NCI-H1105 (cell line): ENCODE data around the gene TAS2R43.
A peak's percentile ranks its signal among the peaks of the same experiment; 100 is the strongest.
"Not testable (repeated sequence)": the region's sequence is repeated elsewhere in the genome, so short reads cannot be mapped to it uniquely, and the experiment has no call there.

Experiments used
- DNase-seq: peaks from one replicate; lab custom pipeline; 2025; lab: John Stamatoyannopoulos, UW

The TAS2R43 gene

DNA sequence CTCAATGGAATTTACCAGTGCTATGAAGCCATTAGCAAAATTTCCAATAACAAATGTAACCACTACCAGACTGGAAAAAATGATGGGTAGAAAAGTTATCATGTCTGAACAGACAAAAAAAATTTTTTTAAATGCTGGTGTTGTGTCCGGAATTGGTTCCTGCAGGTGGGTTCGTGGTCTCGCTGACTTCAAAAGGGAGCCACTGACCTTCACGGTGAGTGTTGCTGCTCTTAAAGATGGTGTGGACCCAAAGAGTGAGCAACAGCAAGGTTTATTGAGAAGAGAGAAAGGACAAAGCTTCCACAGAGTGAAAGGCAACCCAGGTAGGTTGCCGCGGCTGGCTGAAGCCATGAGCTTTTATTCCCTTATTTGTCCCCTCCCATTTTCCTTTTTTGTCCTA lies at the start of gene TAS2R43:
Gene TAS2R43 (minus strand): TSS at position 186 of the 400 bp plus-strand sequence. CDS start 84 bp downstream, at position 102.
- no peak for DNase-seq

DNA sequence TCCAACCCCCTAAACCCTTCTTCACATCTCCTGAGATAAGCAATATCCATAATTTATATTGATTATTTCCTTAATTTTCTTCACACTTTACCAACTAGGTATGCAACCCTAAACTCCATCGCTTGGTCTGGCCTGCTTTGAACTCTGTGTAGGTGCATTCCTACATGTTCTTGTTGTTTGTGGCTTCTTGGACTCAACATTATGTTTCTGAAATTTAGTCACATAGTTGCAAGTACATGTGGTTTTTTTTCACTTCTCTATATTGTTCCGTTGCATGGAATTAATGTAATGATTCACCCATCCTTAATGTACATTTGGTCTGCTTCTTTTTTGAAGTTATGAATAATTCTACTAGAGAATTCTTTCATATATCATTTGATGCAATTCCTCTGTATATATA lies 44.0 kb upstream of the TAS2R43 start:
- DNase-seq, result no peak

- DNase-seq, result no peak
These were observed 42.2 kb upstream of the TAS2R43 start, which contains the start of gene TAS2R30 for GRCh38 chr12:11134305-11134704. Gene TAS2R30, minus strand, starts transcription at chr12:11134644. Its CDS starts 400 bp downstream, at chr12:11134244.

DNA sequence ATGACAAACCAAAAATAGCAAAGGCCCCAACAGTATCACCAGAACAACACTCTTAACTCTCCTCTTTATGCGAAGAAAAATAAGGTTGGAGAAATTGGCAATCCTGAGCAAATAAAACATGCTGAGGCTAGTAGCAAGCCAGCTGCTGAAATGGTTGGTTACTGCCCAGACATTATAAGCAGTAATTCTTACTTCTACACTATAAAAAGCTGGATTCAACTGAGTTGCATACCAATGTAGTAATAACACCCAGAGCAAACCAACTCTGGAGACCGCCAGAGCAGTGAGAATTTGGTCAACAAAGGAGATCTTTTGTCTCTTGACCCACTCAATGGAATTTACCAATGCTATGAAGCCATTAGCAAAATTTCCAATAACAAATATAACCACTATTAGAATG lies 41.7 kb upstream of the TAS2R43 start:
- no peak for DNase-seq

DNA sequence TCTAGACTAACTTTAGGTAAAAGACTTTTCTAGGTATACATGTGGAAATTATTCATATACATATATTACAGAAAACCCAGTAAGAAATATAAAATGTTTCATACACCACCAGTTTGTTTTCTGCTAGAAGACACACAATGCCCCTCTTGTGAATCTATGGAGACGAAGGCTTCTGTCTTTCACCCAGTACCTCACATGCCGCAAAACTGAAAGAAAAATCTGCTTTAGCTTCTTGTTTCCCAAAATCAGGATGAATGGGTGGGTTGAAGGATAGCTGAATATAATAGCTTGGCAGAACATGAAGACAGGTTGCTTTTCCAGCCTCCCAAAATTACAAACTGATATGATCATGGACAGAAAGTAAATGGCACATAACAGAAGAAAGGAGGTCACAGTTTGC lies 41.0 kb upstream of the TAS2R43 start:
- DNase-seq, result no peak

- no peak for DNase-seq
These were observed 38.9 kb upstream of the TAS2R43 start for GRCh38 chr12:11130999-11131398.

DNA sequence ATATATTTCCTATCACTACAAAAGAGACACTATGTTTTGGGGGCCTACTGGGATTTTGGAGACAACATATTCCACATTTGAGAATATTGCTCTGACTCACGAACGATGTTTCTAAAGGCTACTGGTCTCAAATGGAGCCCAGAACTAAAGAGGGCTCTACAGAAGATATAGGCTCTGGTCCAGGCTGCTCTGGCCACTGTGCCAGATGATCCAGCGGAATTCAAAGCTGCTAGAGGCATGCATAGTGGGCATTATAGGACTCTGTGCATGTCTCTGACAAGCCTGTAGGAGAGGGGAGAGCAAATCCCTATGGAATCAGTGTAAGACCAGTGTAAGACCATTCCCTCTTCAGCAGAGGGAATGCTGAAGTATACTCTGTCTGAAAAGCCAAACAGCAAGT lies 38.3 kb upstream of the TAS2R43 start:
- no peak for DNase-seq

DNA sequence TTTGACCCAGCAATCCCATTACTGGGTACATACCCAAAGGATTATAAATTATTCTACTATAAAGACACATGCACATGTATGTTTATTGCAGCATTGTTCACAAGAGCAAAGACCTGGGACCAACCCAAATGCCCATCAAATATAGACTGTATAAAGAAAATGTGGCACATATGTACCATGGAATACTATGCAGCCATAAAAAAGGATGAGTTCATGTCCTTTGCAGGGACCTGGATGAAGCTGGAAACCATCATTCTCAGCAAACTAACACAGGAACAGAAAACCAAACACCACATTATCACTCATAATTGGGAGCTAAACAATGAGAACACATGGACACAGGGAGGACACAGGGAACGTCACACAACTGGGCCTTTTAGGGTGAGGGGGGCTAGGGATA lies 22.0 kb upstream of the TAS2R43 start:
- not testable (repeated sequence) for DNase-seq

DNA sequence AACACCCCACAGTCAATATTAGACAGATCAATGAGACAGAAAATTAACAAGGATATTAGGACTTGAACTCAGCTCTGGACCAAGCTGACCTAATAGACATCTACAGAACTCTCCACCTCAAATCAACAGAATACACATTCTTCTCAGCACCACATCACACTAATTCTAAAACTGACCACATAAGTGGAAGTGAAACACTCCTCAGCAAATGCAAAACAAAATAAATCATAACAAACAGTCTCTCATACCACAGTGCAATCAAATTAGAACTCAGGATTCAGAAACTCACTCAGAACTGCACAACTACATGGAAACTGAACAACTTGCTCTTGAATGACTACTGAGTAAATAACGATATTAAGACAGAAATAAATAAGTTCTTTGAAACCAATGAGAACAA lies 19.1 kb upstream of the TAS2R43 start:
- DNase-seq, result not testable (repeated sequence)

GRCh38 chr12:11108862-11109261 lies 16.7 kb upstream of the TAS2R43 start:
- DNase-seq, result no peak

DNA sequence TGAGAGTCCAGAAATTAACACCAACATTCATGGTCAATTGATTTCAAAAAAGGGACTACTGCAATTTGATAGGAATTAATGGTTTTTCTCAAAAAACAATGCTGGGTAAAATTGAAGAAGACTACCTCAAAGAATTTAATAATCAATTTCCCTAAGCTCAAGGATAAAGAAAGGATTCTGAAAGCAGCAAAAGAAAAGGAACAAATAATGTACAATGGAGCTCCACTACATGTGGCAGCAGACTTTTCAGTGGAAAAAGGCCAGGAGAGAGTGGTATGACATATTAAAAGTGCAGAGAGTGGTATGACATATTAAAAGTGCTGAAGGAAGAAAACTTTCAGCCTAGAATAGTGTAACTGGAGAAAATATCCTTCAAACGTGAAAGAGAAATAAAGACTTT lies 15.6 kb upstream of the TAS2R43 start:
- DNase-seq, result no peak

DNA sequence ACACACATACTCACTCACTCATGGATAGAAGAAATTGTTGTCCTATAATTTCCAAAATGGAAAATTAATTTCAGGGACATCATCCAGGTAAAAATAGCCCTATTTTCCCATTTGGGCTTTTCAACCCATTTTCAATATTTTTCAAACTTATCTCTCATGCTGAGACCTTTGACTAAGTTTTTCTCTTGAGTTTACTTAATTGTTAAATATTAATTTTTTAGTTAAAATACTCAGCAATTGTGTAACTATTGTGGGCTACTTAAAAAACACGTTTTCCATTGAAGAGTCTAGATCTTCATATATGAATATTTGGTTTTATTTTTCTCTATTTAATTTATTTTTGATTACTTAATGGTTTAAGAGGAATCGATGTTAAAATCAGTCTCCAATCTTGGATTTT lies 14.2 kb upstream of the TAS2R43 start:
- DNase-seq, result no peak

DNA sequence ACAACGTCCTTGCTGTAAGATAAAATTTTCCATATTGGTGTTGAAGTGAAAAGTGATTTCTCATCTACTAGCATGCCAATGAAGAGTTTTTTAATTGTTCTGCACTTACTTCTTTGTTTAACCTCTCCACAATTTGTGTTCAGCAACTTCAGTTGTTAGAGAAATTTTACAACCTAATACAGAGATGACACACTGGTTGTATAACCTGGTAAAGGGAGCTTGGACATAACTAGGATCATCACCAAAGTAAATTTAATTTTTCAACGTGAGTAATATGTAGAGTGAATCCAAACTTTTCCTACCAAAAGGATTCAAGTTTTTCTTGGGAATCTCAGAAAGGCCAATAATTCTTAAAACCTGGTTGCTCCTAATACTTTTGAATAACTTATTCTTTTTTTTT lies 13.4 kb upstream of the TAS2R43 start:
- DNase-seq, result no peak

DNA sequence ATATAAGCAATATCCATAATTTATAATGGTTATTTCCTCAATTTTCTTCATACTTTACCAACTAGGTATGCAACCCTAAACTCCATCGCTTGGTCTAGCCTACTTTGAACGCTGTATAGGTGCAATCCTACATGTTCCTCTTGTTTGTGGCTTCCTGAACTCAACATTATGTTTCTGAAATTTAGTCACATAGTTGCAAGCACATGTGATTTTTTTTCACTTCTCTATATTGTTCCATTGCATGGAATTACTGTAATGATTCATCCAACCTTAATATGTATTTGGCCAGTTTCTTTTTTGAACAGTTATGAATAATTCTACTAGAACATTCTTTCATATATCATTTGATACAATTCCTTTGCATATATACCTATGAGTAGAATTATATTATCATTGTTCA lies 2.8 kb upstream of the TAS2R43 start:
- not testable (repeated sequence) for DNase-seq

GRCh38 chr12:11089246-11089645 lies 2.9 kb downstream of the TAS2R43 start:
- DNase-seq, result no peak

- no peak for DNase-seq
These were observed 6.7 kb downstream of the TAS2R43 start for GRCh38 chr12:11085419-11085818.

DNA sequence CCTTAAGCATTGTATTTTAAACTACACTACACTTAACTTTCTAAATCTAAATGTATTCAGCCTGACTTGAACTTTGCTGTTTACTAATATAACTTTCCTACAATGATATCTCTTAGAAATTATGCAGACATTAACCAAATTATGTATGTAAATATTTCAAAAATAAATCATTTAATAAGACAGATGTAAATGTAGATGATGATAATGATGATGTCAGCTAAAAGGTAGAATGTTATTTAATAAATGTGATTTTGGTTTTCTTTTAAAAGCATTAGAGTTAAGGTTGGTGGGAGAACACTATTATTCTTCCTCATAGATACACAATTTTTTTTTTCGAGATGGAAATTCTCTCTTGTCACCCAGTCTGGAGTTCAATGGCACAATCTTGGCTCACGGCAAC lies 10.1 kb downstream of the TAS2R43 start:
- no peak for DNase-seq

- no peak for DNase-seq
These were observed 13.9 kb downstream of the TAS2R43 start for GRCh38 chr12:11078246-11078645.

GRCh38 chr12:11075642-11076041 lies 16.5 kb downstream of the TAS2R43 start:
- no peak for DNase-seq

- DNase-seq, result peak; percentile 6
These were observed 20.7 kb downstream of the TAS2R43 start for GRCh38 chr12:11071414-11071813.

- no peak for DNase-seq
These were observed 21.1 kb downstream of the TAS2R43 start for GRCh38 chr12:11070999-11071398.

- DNase-seq, result no peak
These were observed 22.2 kb downstream of the TAS2R43 start for GRCh38 chr12:11069854-11070365.

- DNase-seq, result no peak
These were observed 24.6 kb downstream of the TAS2R43 start for GRCh38 chr12:11067514-11067913.

- not testable (repeated sequence) for DNase-seq
These were observed 29.9 kb downstream of the TAS2R43 start, which contains the start of gene TAS2R46 for GRCh38 chr12:11062194-11062593. Gene TAS2R46, minus strand, starts transcription at chr12:11062294. Its CDS starts 0 bp downstream, at chr12:11062294.
